A549 (cell line): ENCODE results near the gene MT1F.

ENCODE experiments used
- BHLHE40 ChIP-seq: IDR thresholded peaks from 2 replicates; pipeline ENCODE4 v1.6.1; 2012; ENCODE audit warnings: low read depth, low read length, inconsistent platforms
- CBX8 ChIP-seq: fragments of 200-600 bp; sonication (generic); IDR thresholded peaks from 2 replicates; pipeline ENCODE4 v1.6.1; 2016
- CHD2 ChIP-seq: fragments of 150-350 bp; IDR thresholded peaks from 2 replicates; pipeline ENCODE4 v1.6.1; 2014; ENCODE audit warnings: low read length; ENCODE audit not compliant: partially characterized antibody
- PHF8 ChIP-seq: fragments of 200-600 bp; sonication (generic); IDR thresholded peaks from 2 replicates; pipeline ENCODE4 v1.6.1; 2016; ENCODE audit warnings: low read depth, mild to moderate bottlenecking, antibody characterized with exemption, moderate library complexity, borderline replicate concordance
- SMC3 ChIP-seq: fragments of >200 bp; sonication (Bioruptor Twin); formaldehyde crosslinking; IDR thresholded peaks from 3 replicates; pipeline ENCODE4 v1.6.1; 2018; ENCODE audit warnings: inconsistent platforms

DNA sequence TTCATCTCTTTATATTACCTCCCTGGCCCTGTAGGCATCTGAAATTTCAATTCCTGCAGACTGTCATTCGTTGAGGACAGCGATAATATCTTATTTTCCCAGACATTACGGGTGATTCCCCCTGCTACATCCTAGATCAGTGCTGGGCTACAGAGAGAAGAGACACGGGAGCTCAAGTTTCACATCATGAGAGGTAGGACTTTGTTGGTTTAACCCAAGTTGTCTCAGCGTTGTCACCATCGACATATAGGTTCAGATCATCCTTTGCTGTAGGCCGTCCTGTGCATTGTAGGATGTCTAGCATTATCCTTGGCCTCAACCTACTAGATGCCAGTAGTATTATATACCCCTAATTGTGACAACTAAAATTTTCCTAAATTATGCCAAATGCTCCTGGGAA, 43.8 kb downstream of the MT1F start:
- TF ChIP-seq SMC3, result no peak
- no peak for TF ChIP-seq CBX8
- no peak for TF ChIP-seq CHD2
- no peak for TF ChIP-seq PHF8
- TF ChIP-seq BHLHE40, result no peak
